Prostate gland (tissue), 2 donors: ENCODE measurements around the gene ZNF616. TPM values are rescaled to one million over a fixed set of nuclear protein-coding genes. Genes with fewer than 3 reads are reported as not detected.

Source experiments
- small RNA-seq, 2 donors: library from RNA; depleted of rRNA; stranded (forward); fragments of <200 nt; gene quantifications; one replicate each; pipeline ENCODE3, GENCODE V24; 2016
- total RNA-seq, 2 donors: library from RNA; depleted of rRNA; stranded (reverse); fragments of >200 nt; gene quantifications; one replicate each; pipeline ENCODE4 v1.1.0, GENCODE V29; 2016

The ZNF616 gene
- total RNA-seq, 2 donors from 2014 or later = 9.1 to 13.7 TPM

Small RNA genes lying within 50 kb of the gene (small RNA-seq; reads per million reads assigned to genes)
- gene RPL37P23 = 0 to 0.30 reads per million in 2 donors

Other genes starting within 250 kb of the ZNF616 start
- 10 to 100 TPM; 26.5 to 33.5 TPM for gene ZNF649, start 234.9 kb downstream of the ZNF616 start, total RNA-seq
- 10 to 100 TPM; 15.4 to 17.0 TPM for gene ZNF613, start 212.5 kb downstream of the ZNF616 start, total RNA-seq
- gene ZNF350, start 153.1 kb downstream of the ZNF616 start, total RNA-seq = 10 to 100 TPM; 31.3 to 34.6 TPM
- 10 to 100 TPM; 29.4 to 35.8 TPM for gene ZNF615, start 131.7 kb downstream of the ZNF616 start, total RNA-seq
- gene ZNF614, start 111.6 kb downstream of the ZNF616 start, total RNA-seq = 10 to 100 TPM; 12.7 to 15.4 TPM
- 10 to 100 TPM in 1 of 2 donors, 1 to 10 TPM in 1; 9.3 to 38.6 TPM for gene ZNF432, start 91.1 kb downstream of the ZNF616 start, total RNA-seq
- 10 to 100 TPM; 24.6 to 34.3 TPM for gene ZNF841, start 44.2 kb downstream of the ZNF616 start, total RNA-seq
- 10 to 100 TPM; 14.1 to 19.9 TPM for gene ZNF836, start 31.7 kb upstream of the ZNF616 start, total RNA-seq
- gene PPP2R1A, start 50.1 kb upstream of the ZNF616 start, total RNA-seq = 100 to 1,000 TPM; 265 to 358 TPM
- 10 to 100 TPM; 12.9 to 13.0 TPM for gene ZNF766, start 129.6 kb upstream of the ZNF616 start, total RNA-seq
- gene ZNF480, start 157.2 kb upstream of the ZNF616 start, total RNA-seq = 10 to 100 TPM in 1 of 2 donors, 1 to 10 TPM in 1; 6.4 to 10.8 TPM
- 1 to 10 TPM; 5.5 to 9.9 TPM for gene ZNF610, start 196.3 kb upstream of the ZNF616 start, total RNA-seq
- gene ZNF880, start 230.0 kb upstream of the ZNF616 start, total RNA-seq = 10 to 100 TPM; 28.1 TPM